HG02610 (cell line): ENCODE measurements around the gene PYROXD2.
"Not testable (repeated sequence)": the region's sequence is repeated elsewhere in the genome, so short reads cannot be mapped to it uniquely, and the experiment has no call there.

ENCODE experiments used
- ATAC-seq: cut with Tn5 transposase; IDR thresholded peaks from one replicate; pipeline ENCODE4 v1.9.1; 2021; ENCODE audit warnings: mild to moderate bottlenecking, moderate library complexity; ENCODE audit not compliant: unreplicated experiment

The PYROXD2 gene

DNA sequence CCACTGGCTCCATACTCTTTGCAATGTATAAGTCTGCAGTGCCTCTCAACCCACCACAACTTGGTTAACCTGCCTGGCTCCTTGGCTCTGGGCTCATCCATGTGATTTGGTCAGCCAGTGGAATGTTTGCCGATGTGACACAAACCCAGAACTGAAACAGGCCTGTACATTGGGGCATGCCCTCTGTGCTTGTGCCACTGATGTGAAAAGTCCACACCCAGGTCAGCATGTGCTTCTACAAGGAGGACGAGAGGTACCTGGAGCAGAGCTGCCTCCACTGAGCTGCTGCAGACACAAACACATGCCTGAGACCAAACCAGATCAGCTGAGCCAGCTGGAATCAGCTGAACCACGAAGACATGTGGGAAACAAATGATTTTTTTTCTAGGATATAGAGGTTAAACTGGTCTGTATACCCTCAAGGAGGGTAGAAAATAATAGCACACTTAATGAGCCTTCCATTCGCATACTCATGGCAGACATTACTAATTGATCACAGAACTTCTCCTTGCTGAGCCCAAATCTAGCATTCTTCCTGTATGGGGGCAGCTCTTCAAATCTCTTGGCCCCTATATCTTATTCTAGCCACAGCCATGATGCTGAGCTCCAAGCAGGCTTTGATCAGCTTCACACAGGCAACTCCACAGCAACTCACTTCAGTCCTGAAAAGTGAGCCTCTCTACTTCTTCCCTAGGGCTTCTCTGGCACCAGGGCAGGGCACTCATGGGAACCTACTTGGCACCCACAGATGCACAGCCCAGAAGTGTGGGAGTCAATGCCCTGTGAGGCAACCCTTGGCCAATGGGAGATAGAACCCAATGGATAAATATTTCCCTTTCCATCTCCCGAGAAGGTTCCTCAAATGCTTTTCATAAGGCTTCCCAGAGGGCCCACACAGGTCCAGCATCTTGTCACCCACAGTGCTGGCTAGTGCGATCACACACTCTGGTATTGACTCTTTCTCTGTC lies 18.6 kb downstream of the PYROXD2 start:
- no peak for ATAC-seq

DNA sequence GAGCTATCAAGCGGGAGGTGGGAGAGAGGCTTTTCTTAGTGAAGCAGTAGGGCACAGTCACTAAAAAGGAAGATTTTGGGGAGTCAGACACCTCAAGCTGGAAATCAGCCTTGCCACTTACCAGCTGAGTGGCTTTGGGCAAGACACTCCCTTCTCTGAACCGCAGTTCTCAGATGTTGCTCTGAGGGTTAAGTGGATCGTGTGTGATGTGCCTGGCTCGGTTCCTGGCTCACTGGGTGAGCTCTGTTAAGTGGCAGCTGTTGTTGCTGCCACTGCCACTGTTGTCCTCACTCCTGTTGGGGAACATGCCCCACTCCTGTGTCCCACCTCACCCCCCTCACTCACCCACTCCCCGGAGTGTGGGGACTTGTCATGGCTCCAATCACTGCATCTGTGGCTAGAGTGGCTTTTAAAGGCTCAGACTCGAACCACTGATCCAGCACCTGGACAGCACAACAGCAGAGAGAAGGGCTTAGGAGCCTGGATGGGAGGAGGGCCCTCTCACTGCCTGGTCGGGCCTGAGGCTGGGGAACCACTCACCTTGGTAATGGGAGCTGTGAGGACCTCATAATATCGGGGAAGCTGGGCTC lies 20.0 kb downstream of the PYROXD2 start:
- ATAC-seq, result no peak

GRCh38 chr10:98391578-98391991 lies 23.4 kb downstream of the PYROXD2 start:
- ATAC-seq, result no peak

DNA sequence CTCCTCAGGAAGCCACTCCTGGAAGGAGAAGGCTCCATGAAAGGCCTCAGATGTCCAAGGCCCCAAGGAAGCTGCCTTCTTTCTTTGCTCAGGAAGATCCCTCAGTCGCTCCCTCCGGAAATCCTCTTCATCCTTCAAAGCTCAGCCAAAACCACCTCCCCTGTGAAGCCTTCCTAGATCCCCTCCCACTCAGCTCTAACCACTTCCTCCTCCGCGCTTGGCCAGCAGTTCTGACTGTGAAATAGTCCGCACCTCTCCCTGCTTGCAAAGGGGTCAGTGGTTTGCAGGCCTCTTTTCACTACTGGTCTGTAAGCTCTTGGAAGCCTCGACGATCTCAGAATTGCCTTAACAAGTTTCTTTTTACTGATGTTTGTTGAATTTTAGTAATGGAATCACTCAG lies 23.9 kb downstream of the PYROXD2 start:
- no peak for ATAC-seq

DNA sequence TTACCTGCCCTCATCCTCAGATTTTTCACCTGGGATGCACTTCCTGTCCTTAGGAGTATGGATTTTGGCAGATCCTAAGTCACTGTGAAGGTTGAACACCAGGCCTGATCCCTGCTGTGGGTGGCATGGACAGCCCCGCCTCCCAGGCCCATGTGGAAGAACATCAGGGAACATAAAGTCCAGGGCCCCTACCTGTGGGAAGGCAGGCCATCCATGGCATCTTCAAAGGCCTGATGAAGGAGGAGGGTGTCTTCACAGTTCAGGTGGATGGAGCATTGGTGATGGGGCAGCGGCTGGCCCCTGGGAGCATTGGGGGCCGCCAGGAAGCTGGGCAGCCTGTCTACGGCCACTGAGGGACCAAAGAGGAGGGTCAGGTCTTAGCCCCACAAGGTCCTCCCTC lies 24.6 kb downstream of the PYROXD2 start:
- ATAC-seq, result no peak

DNA sequence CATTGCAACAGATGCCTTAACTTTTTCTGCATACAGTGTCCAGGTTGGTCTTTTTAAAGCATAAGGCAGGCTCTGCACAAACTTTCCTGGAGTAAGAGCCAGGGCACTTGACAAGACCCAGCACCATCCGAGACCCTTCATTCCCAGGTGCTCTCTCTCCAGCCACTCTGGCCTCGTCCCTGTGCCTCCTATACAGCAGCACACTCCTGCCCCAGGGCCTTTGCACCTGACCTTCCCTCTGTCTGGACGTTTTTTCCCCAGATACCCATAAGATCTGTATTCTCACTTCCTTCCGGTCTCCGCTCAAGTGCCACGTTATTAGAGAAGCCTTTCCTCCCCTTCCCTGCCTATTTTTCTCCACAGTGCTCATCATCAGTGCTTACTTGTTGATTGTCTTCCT lies 25.6 kb downstream of the PYROXD2 start:
- ATAC-seq, result no peak

DNA sequence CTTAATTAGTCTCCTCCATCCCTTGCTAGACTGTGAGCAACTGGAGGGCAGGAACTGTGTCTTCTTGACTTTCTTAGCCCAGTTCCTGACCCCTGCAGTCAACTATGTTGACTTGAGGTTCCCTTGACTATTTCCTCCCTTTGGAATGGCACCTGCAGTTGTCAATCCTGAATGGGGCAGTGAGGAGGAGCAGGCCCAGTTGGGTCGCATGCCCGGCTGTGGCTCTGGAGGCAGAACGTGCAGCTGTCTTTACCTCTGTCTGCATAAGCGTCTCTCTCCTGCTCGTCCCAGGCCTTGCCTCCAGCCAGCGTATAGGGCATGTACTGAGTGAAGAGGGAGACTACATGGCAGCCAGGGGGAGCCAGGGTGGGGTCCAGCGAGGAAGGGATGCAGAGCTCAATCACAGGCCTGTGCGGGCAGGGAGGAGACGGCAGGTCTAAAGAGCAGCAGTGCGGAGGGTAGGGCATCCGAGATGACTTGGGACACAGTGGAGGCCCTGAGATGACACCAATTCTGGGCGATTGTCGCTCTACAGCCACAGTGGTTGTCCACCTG lies 26.8 kb downstream of the PYROXD2 start:
- ATAC-seq, result no peak

DNA sequence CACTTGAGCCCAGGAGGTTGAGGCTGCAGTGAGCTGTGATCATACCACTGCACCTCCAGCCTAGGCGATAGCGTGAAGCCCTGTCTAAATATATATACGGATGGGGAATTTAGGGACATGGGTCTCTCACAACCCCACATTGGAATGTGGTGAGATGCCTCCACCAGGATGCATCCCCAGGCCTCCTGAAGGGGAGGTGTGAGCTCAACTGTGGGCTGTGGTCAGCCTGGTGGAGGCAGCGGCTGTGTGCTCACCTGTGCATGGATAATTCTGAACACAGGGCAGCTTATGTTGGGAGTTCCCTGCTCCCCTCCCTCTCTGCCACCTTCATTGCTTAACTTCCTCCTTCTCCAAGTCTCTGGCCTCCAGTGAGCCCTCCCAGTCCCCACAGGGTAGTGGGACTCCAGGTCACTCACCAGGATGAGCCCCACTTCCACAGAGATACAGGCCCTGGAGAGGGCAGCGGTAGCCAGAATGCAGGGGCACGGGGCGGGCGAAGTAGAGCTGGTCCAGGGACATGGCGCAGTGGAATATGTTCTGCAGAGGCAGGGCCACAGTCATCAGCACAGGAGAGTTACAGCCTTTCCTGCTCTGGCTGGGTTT lies 30.4 kb downstream of the PYROXD2 start:
- ATAC-seq, result no peak

DNA sequence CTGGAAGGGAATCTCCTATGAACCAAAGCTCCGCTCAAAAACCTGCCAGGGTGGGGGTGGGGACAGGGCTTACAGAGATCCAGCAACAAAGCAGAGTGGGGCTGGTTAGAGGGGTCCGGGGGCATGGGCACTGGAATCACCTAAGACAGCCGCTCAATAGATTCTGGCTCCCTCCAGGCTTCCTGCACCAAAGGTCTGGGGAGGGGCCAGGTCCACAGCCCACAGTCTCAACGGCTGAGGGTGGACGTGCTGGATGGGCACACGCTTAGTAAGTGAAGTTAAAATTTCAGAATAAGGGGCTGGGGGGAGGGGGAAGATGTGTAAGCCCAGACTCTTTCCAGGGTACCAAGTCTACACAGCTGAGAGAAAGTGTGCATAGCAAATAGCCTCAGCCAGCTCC lies 31.1 kb downstream of the PYROXD2 start:
- no peak for ATAC-seq

DNA sequence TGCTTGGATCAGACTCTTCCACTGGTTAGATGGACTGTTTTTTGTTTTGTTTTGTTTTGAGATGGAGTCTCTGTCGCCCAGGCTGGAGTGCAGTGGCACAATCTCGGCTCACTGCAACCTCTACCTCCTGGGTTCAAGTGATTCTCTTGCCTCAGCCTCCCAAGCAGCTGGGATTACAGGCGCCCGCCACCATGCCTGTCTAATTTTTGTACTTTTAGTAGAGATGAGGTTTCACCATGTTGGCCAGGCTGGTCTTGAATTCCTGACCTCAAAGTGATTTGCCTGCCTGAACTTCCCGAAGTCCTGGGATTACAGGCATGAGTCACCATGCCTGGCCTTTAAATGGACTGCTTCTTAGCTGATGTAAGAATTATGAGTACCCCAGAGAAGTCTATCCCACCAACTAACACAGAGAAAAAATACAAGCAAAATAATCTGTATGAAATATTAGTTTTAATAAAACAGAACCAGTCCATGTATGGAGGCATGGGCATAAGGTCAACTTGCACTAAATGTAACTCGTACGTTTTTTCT lies 31.8 kb downstream of the PYROXD2 start:
- not testable (repeated sequence) for ATAC-seq

DNA sequence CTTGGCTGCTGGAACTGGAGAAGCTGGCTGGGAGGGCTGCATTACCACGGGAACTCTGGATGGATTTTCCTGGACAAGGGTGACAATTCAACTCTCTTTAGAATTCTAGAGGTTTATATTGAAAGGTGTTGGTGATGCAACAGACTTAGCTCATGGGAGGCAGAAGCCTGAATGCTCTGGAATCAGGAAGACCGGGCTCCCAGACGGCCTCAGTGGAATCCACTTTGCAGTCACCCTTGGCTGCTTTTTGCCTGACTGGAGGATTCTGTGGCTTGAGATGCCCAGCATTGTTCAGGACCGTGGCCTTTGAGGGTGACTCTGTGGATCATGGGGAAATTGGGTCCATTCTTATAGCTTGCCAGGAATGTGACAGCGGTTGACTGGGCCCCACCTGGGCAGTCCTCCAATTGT lies 32.3 kb downstream of the PYROXD2 start:
- no peak for ATAC-seq

DNA sequence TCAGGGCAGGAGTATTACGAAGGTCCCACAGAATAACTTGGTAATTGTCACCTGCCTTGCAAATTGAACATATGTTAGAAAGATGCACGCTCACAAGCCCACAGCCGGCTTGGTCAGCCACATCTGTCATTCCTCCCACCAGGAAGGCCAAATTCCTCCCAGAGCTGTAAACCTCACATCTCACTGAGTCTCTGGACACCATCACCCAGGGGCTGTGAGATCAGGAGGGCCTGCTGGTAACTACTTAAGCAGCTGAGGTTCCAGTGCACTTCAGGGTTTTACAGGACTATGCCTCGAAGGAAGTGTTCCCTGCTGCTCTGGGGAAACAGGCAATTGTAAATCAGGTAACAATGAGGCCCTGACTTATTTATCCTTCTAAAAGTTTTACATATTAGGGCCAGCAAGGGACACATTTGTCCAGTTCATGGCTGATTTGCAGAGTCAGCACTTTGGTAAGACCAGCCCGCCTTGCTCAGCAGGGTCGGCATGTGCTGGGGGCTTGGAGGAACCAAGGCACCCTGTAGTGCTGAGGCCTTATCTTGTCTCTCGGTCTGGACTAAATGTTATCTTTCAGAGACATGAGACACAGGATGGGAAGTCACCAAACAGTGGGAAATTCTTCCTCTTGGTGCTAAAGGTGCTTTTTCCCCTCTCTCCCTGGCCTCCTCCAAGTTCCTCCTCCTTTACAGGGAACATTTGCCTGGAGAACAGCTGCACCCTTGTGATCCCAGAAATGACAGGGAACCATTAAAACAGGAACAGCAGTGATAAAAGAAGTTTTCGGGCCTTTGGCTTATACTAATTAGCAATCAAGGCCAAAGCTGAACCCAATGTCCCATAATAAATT lies 34.3 kb downstream of the PYROXD2 start:
- no peak for ATAC-seq

DNA sequence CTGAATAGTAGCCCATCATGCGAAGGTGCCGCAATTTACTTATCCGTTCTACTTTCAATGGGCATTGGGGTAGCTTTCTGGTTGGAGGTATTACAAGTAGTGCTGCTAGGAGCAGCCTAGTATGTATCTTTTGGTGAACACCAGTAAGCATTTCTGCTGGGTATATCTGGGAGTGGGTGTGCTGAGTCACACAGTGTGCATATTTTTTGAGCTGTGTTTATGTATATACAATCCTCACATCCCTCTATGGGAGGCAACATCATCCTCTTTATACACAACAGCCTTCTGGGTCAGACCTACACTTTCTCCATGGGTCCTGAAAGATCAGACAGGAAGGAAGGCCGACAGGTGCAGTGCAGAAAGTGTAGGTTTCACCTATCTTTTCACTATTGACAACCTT lies 36.3 kb downstream of the PYROXD2 start:
- no peak for ATAC-seq

GRCh38 chr10:98377536-98377935 lies 37.4 kb downstream of the PYROXD2 start:
- no peak for ATAC-seq

DNA sequence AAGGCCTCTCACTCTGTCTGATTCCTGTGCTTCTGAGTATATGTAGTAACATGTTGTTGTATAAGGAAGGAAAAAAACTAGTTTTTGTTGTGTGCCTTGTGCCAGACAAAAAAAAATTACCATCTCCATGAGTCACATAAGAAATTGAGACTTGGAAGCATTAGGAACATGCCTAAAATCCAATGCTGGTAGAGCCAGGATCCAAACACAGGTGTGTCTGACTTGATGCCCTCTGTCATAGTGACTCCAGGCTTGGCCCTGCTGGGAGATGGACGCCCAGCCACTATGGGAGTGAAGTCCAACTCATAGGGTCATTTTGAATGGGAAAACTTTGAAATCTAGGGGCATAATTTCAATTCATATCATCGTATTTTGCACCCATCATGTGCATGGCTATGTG lies 38.0 kb downstream of the PYROXD2 start:
- no peak for ATAC-seq

GRCh38 chr10:98376485-98376884 lies 38.5 kb downstream of the PYROXD2 start:
- no peak for ATAC-seq

- no peak for ATAC-seq
Measured at GRCh38 chr10:98374217-98374985, 40.6 kb downstream of the PYROXD2 start.

GRCh38 chr10:98373260-98374040 lies 41.5 kb downstream of the PYROXD2 start:
- no peak for ATAC-seq
